SK-N-SH (cell line): ENCODE results near the gene RPEL1. TPM values are rescaled to one million over a fixed set of nuclear protein-coding genes. Genes with fewer than 3 reads are reported as not detected.
"Not testable (repeated sequence)": the region's sequence is repeated elsewhere in the genome, so short reads cannot be mapped to it uniquely, and the experiment has no call there.

ENCODE experiments used
- CTCF ChIA-PET: fragments of 300-600, 350-600 bp; formaldehyde crosslinking; extraction: SDS; loops from one replicate; lab custom pipeline; 2021; lab: Yijun Ruan, JAX
- POLR2A ChIA-PET: fragments of 350-600 bp; sonication (Branson Sonifier 250); formaldehyde crosslinking; extraction: SDS; loops from one replicate; lab custom pipeline; 2020; ENCODE audit warnings: antibody characterized with exemption, inconsistent platforms; lab: Yijun Ruan, JAX
- DNase-seq: peaks from one replicate; pipeline ENCODE4 v3.0.0; 2012
- H2AFZ ChIP-seq: fragments of 200-600 bp; sonication (generic); 2 replicates; pipeline ENCODE4 v1.8.1; 2016; ENCODE audit warnings: antibody characterized with exemption, mild to moderate bottlenecking, low read depth
- H3F3A ChIP-seq: fragments of 200-600 bp; sonication (generic); replicated peaks from 2 replicates; pipeline ENCODE3; 2016; ENCODE audit warnings: antibody characterized with exemption, mild to moderate bottlenecking; ENCODE audit not compliant: insufficient read depth
- H3K27ac ChIP-seq, 2 experiments: fragments of 200-500 bp in 1 of 2; fragments of 200-600 bp in 1 of 2; sonication (Bioruptor generic) in 1 of 2; sonication (generic), shearing (Covaris generic) in 1 of 2; 2 replicates each; pipeline versions ENCODE4 v1.5.1 to v1.6.1; 2014 to 2016; ENCODE audit warnings: low read depth in 2 of 2, inconsistent platforms in 1 of 2, low read length in 1 of 2, mild to moderate bottlenecking in 1 of 2, mixed read lengths in 1 of 2
- H3K27me3 ChIP-seq: fragments of 200-600 bp; sonication (generic), shearing (Covaris generic); 2 replicates; pipeline ENCODE4 v1.6.1; 2016; ENCODE audit warnings: mixed run types; ENCODE audit not compliant: insufficient read depth
- H3K36me3 ChIP-seq, 2 experiments: fragments of 200-500 bp in 1 of 2; fragments of 200-600 bp in 1 of 2; sonication (Bioruptor generic) in 1 of 2; sonication (generic) in 1 of 2; replicated peaks in 1 of 2; 2 replicates each; pipeline versions ENCODE3 to v1.5.1; 2014 to 2016; ENCODE audit warnings: low read length in 1 of 2, mild to moderate bottlenecking in 1 of 2; ENCODE audit not compliant: insufficient read depth in 2 of 2, control insufficient read depth in 1 of 2
- H3K4me1 ChIP-seq, 2 experiments: fragments of 200-500 bp in 1 of 2; fragments of 200-600 bp in 1 of 2; sonication (Bioruptor generic) in 1 of 2; sonication (generic), shearing (Covaris generic) in 1 of 2; 2 replicates each; pipeline versions ENCODE4 v1.5.1 to v1.6.1; 2014 to 2016; ENCODE audit warnings: low read depth in 1 of 2, low read length in 1 of 2, mixed run types in 1 of 2; ENCODE audit not compliant: insufficient read depth in 2 of 2, control insufficient read depth in 1 of 2
- H3K4me2 ChIP-seq: fragments of 200-600 bp; sonication (generic), shearing (Covaris generic); 2 replicates; pipeline ENCODE4 v1.6.1; 2017; ENCODE audit warnings: mixed run types
- H3K4me3 ChIP-seq, 2 experiments: fragments of 200-500 bp in 1 of 2; fragments of 200-600 bp in 1 of 2; sonication (Bioruptor generic) in 1 of 2; sonication (generic), shearing (Covaris generic) in 1 of 2; 2 replicates each; pipeline versions ENCODE4 v1.5.1 to v1.8.1; 2014 to 2016; ENCODE audit warnings: low read depth in 2 of 2, inconsistent platforms in 1 of 2, low read length in 1 of 2, mild to moderate bottlenecking in 1 of 2, mixed read lengths in 1 of 2, moderate library complexity in 1 of 2
- H3K79me2 ChIP-seq: fragments of 200-600 bp; sonication (generic); 2 replicates; pipeline ENCODE4 v1.8.1; 2017; ENCODE audit warnings: mild to moderate bottlenecking; ENCODE audit not compliant: insufficient read depth
- H3K9ac ChIP-seq: fragments of 200-600 bp; sonication (generic); 2 replicates; pipeline ENCODE4 v1.6.1; 2017; ENCODE audit warnings: mixed run types
- H3K9me2 ChIP-seq: fragments of 200-600 bp; sonication (generic); 2 replicates; pipeline ENCODE4 v1.6.1; 2017; ENCODE audit warnings: mixed run types
- H3K9me3 ChIP-seq: fragments of 200-600 bp; sonication (generic); 2 replicates; pipeline ENCODE4 v1.6.1; 2017; ENCODE audit warnings: mixed run types, mild to moderate bottlenecking, moderate library complexity
- H4K20me1 ChIP-seq: fragments of 200-600 bp; sonication (generic); 2 replicates; pipeline ENCODE4 v1.6.1; 2017; ENCODE audit warnings: mild to moderate bottlenecking, mixed run types; ENCODE audit not compliant: insufficient read depth
- GATA2 ChIP-seq: sonication (generic); formaldehyde crosslinking; IDR thresholded peaks from 2 replicates; pipeline ENCODE4 v1.5.0; 2020; ENCODE audit warnings: mild to moderate bottlenecking, missing genetic modification reagents
- JUND ChIP-seq: IDR thresholded peaks from 2 replicates; pipeline ENCODE4 v1.4.0; 2012
- RCOR1 ChIP-seq: fragments of 150-350 bp; IDR thresholded peaks from 2 replicates; pipeline ENCODE4 v1.6.1; 2017; ENCODE audit warnings: antibody characterized with exemption, low read length
- RFX5 ChIP-seq: IDR thresholded peaks from 2 replicates; pipeline ENCODE4 v1.6.1; 2012; ENCODE audit warnings: mild to moderate bottlenecking, improper control_type of control experiment, low read length
- SIN3A ChIP-seq: IDR thresholded peaks from 2 replicates; pipeline ENCODE4 v1.6.1; 2012; ENCODE audit warnings: low read depth, mild to moderate bottlenecking, low read length, moderate library complexity, borderline replicate concordance
- TAF1 ChIP-seq: IDR thresholded peaks from 2 replicates; pipeline ENCODE4 v1.6.1; 2012; ENCODE audit warnings: low read depth, mild to moderate bottlenecking, low read length, moderate library complexity, borderline replicate concordance
- TCF12 ChIP-seq: IDR thresholded peaks from 2 replicates; pipeline ENCODE4 v1.4.0; 2012
- YY1 ChIP-seq: IDR thresholded peaks from 2 replicates; pipeline ENCODE4 v1.4.0; 2012; ENCODE audit warnings: low read depth, mild to moderate bottlenecking
- WGBS: methylation state at CpG from one replicate; pipeline ENCODE4 v1.1.6; 2017; ENCODE audit warnings: low lambda C conversion rate; 5-methylcytosine and 5-hydroxymethylcytosine counted together
- polyA plus RNA-seq, 3 experiments: library from polyadenylated mRNA; depleted of rRNA; stranded (reverse); fragments of >200 nt; gene quantifications; 2 replicates each; pipeline ENCODE4 v1.2.3, GENCODE V29; 2012
- TF ChIP-seq, protein P1 (sequence below): IDR thresholded peaks from 2 replicates; pipeline ENCODE4 v1.6.1; 2012; ENCODE audit warnings: mild to moderate bottlenecking, low read depth, low read length, moderate library complexity
- TF ChIP-seq, protein P2 (sequence below): IDR thresholded peaks from 2 replicates; pipeline ENCODE4 v1.4.0; 2012; ENCODE audit warnings: low read depth, borderline replicate concordance

The RPEL1 gene
- polyA plus RNA-seq, 1 of the 3 experiments (the other 2 are of a cell fraction): not detected

DNA sequence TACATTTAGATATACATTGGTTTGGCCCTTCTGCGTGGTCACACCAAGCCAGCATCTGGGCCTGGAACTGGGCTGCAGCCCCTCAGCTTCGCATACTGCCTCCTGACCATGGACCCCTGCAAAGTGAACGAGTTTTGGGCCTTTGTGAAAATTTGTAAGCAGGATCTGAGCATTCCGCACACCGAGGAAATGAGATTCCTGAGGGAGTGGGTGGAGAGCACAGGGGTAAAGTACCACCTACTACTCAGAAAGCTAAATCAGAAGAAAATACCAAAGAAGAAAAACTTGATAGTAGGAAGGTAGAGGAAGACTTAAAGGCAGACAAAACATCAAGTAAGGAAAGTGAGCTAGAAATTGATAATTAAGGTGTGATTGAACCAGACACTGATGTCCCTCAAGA, 30.1 kb upstream of the RPEL1 start:
- Histone ChIP-seq H3K9me2 (no peaks in the 10 kb centered on the region), H3K27ac (no peak overlapping the region), H3K27me3 (no peaks in the 10 kb centered on the region), H3K36me3 (no peaks in the 10 kb centered on the region), H3K9me3 (no peaks in the 10 kb centered on the region), H3K79me2 (no peaks in the 10 kb centered on the region), H2AFZ (0 out of 2 replicates have a peak overlapping the region, but pooled peaks have one; percentile 27), H3K4me2 (no peak overlapping the region), H3K4me3 (no peak overlapping the region), H4K20me1 (no peaks in the 10 kb centered on the region), H3K4me1 (no peaks in the 10 kb centered on the region), H3K9ac (no peak overlapping the region), H3F3A (no peaks in the 10 kb centered on the region)
- WGBS: 86% methylated on average over 5 of the region's 5 CpGs
- ChIA-PET CTCF (no interaction called here), POLR2A (no interaction called here)
- TF ChIP-seq RFX5 (no peak), GATA2 (no peak), JUND (no peak), TCF12 (no peak), RCOR1 (no peak), TAF1 (no peak), YY1 (no peak), SIN3A (no peak)
- TF ChIP-seq, protein P1, sequence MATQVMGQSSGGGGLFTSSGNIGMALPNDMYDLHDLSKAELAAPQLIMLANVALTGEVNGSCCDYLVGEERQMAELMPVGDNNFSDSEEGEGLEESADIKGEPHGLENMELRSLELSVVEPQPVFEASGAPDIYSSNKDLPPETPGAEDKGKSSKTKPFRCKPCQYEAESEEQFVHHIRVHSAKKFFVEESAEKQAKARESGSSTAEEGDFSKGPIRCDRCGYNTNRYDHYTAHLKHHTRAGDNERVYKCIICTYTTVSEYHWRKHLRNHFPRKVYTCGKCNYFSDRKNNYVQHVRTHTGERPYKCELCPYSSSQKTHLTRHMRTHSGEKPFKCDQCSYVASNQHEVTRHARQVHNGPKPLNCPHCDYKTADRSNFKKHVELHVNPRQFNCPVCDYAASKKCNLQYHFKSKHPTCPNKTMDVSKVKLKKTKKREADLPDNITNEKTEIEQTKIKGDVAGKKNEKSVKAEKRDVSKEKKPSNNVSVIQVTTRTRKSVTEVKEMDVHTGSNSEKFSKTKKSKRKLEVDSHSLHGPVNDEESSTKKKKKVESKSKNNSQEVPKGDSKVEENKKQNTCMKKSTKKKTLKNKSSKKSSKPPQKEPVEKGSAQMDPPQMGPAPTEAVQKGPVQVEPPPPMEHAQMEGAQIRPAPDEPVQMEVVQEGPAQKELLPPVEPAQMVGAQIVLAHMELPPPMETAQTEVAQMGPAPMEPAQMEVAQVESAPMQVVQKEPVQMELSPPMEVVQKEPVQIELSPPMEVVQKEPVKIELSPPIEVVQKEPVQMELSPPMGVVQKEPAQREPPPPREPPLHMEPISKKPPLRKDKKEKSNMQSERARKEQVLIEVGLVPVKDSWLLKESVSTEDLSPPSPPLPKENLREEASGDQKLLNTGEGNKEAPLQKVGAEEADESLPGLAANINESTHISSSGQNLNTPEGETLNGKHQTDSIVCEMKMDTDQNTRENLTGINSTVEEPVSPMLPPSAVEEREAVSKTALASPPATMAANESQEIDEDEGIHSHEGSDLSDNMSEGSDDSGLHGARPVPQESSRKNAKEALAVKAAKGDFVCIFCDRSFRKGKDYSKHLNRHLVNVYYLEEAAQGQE: no peak
- TF ChIP-seq, protein P2, sequence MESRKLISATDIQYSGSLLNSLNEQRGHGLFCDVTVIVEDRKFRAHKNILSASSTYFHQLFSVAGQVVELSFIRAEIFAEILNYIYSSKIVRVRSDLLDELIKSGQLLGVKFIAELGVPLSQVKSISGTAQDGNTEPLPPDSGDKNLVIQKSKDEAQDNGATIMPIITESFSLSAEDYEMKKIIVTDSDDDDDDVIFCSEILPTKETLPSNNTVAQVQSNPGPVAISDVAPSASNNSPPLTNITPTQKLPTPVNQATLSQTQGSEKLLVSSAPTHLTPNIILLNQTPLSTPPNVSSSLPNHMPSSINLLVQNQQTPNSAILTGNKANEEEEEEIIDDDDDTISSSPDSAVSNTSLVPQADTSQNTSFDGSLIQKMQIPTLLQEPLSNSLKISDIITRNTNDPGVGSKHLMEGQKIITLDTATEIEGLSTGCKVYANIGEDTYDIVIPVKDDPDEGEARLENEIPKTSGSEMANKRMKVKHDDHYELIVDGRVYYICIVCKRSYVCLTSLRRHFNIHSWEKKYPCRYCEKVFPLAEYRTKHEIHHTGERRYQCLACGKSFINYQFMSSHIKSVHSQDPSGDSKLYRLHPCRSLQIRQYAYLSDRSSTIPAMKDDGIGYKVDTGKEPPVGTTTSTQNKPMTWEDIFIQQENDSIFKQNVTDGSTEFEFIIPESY: no peak
- DNase-seq: no peak

DNA sequence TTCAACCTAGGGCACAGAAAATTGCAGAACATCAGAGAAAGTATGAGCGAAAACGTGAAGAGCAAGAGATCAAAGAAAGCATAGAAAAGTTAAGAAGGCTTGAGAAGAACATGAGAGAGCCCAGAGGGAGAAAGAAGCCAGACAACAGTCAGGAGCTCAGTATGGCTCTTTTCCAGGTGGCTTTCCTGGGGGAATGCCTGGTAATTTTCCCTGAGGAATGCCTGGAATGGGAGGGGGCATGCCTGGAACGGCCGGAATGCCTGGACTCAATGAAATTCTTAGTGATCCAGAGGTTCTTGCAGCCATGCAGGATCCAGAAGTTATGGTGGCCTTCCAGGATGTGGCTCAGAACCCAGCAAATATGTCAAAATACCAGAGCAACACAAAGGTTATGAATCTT, 29.3 kb upstream of the RPEL1 start:
- H3K4me2 ChIP-seq, H3K27me3 ChIP-seq, H3K4me3 ChIP-seq, H3K9me3 ChIP-seq, H3K27ac ChIP-seq, H3K4me1 ChIP-seq, H2AFZ ChIP-seq, H3K79me2 ChIP-seq, CTCF ChIA-PET, H3K36me3 ChIP-seq, POLR2A ChIA-PET, DNase-seq, H3F3A ChIP-seq, H3K9ac ChIP-seq, H4K20me1 ChIP-seq, H3K9me2 ChIP-seq: not testable (repeated sequence)
- 70% methylated on average over 4 of the region's 4 CpGs for WGBS
